ENCODE data around the gene EPN1.

Gene EPN1

GRCh38 chr19:55673465-55673864 is 1.6 kb upstream of the EPN1 start:
- TF ChIP-seq CTCF (IDR thresholded peaks at IDR 0.05; ENCODE audit: low read depth, low read length): no peak
- no peak for DNase-seq (ENCODE audit: low read depth, low spot score)
- no peak overlapping the region for H3K4me3 ChIP-seq (ENCODE audit: low read depth, low read length)
- in situ Hi-C loops (cut with HindIII; ENCODE audit: low sequenced_read_pairs): no loop called here

- TF ChIP-seq CTCF (IDR thresholded peaks at IDR 0.05; ENCODE audit: low read depth, low read length): no peak
- no peak for DNase-seq (ENCODE audit: low read depth, low spot score)
- in situ Hi-C loops (cut with HindIII; ENCODE audit: low sequenced_read_pairs): no loop called here
- no peak overlapping the region for H3K4me3 ChIP-seq (ENCODE audit: low read depth, low read length)
These were observed 1.1 kb upstream of the EPN1 start for GRCh38 chr19:55673889-55674288.

- in situ Hi-C loops (cut with HindIII; ENCODE audit: low sequenced_read_pairs): no loop called here
- TF ChIP-seq CTCF (IDR thresholded peaks at IDR 0.05; ENCODE audit: low read depth, low read length): no peak
- DNase-seq (ENCODE audit: low read depth, low spot score): no peak
These were observed 576 bp upstream of the EPN1 start for GRCh38 chr19:55674459-55674840.

GRCh38 chr19:55675661-55676354 is 782 bp downstream of the EPN1 start:
- no peak for DNase-seq (ENCODE audit: low read depth, low spot score)
- TF ChIP-seq CTCF (IDR thresholded peaks at IDR 0.05; ENCODE audit: low read depth, low read length): no peak
- peak overlapping the region; percentile 85 for H3K4me3 ChIP-seq (ENCODE audit: low read depth, low read length)
- in situ Hi-C loops (cut with HindIII; ENCODE audit: low sequenced_read_pairs): no loop called here

More at GRCh38 chr19:55674459-55674840, 576 bp upstream of the EPN1 start:
- peak overlapping the region; percentile 85 for H3K4me3 ChIP-seq (ENCODE audit: low read depth, low read length)

- H3K4me3 ChIP-seq (ENCODE audit: low read depth, low read length): peak overlapping the region; percentile 85
- TF ChIP-seq CTCF (IDR thresholded peaks at IDR 0.05; ENCODE audit: low read depth, low read length): no peak
- in situ Hi-C loops (cut with HindIII; ENCODE audit: low sequenced_read_pairs): no loop called here
- DNase-seq (ENCODE audit: low read depth, low spot score): no peak
These were observed 1.4 kb downstream of the EPN1 start for GRCh38 chr19:55676383-55676782.

GRCh38 chr19:55676889-55677505 is 2.0 kb downstream of the EPN1 start:
- TF ChIP-seq CTCF (IDR thresholded peaks at IDR 0.05; ENCODE audit: low read depth, low read length): no peak
- H3K4me3 ChIP-seq (ENCODE audit: low read depth, low read length): no peak overlapping the region
- DNase-seq (ENCODE audit: low read depth, low spot score): no peak
- in situ Hi-C loops (cut with HindIII; ENCODE audit: low sequenced_read_pairs): no loop called here
